Kidney (tissue), 14 donors: Measurements from ENCODE around the gene CD300E. TPM values are rescaled to one million over a fixed set of nuclear protein-coding genes. Genes with fewer than 3 reads are reported as not detected.

Source experiments
- DNase-seq, 5 donors: peaks; one replicate each; pipeline ENCODE4 v3.0.0-alpha.2; 2013 to 2020
- FAIRE-seq: peaks from 2 replicates; lab custom pipeline; 2012; peaks lifted over from hg19 to GRCh38; lab: Jason Lieb, UNC
- H3K27ac ChIP-seq, 2 donors: one replicate each; pipeline ENCODE4 v1.7.0; 2013; ENCODE audit warnings: low read depth in 2 of 2, low read length in 2 of 2, inconsistent platforms in 1 of 2
- H3K27me3 ChIP-seq: one replicate; pipeline ENCODE4 v1.7.1; 2013; ENCODE audit warnings: low read length, inconsistent platforms; ENCODE audit not compliant: control insufficient read depth, insufficient read depth
- H3K36me3 ChIP-seq, 3 donors: one replicate each; pipeline versions ENCODE4 v1.7.0 to v1.7.1; 2013; ENCODE audit warnings: low read length in 3 of 3, control low read depth in 1 of 3, inconsistent platforms in 1 of 3; ENCODE audit not compliant: insufficient read depth in 3 of 3, control insufficient read depth in 2 of 3
- H3K4me1 ChIP-seq, 3 donors: one replicate each; pipeline versions ENCODE4 v1.7.0 to v1.7.1; 2013; ENCODE audit warnings: low read length in 3 of 3, inconsistent platforms in 1 of 3, low read depth in 1 of 3; ENCODE audit not compliant: control insufficient read depth in 2 of 3, insufficient read depth in 2 of 3
- H3K4me3 ChIP-seq, 3 donors: one replicate each; pipeline versions ENCODE4 v1.7.0 to v1.8.1; 2013; ENCODE audit warnings: low read length in 3 of 3, control low read depth in 1 of 3, inconsistent platforms in 1 of 3
- H3K9ac ChIP-seq, 3 donors: one replicate each; pipeline versions ENCODE4 v1.7.0 to v1.7.1; 2013; ENCODE audit warnings: low read length in 3 of 3, control low read depth in 1 of 3, inconsistent platforms in 1 of 3
- H3K9me3 ChIP-seq, 3 donors: one replicate each; pipeline versions ENCODE4 v1.7.0 to v1.7.1; 2013; ENCODE audit warnings: low read length in 3 of 3, control low read depth in 1 of 3, inconsistent platforms in 1 of 3; ENCODE audit not compliant: control insufficient read depth in 2 of 3, insufficient read depth in 1 of 3
- intact Hi-C: fragments of 100-400 bp; cut with DNase I; formaldehyde crosslinking; loops from one replicate; pipeline ENCODE4 v1.11.1; 2022
- polyA plus RNA-seq: library from polyadenylated mRNA; stranded (reverse); fragments of 350-450 nt; fragmentation: Illumina TruSeq; extraction: RNeasy Lipid Tissue Mini Kit (QIAGEN cat#74804); gene quantifications from one replicate; pipeline ENCODE4 v1.2.3, GENCODE V29; 2014; ENCODE audit warnings: low read depth, low replicate concordance; ENCODE audit not compliant: insufficient read depth
- total RNA-seq: library from RNA; stranded (reverse); fragmentation: NEBNext Ultra II Directional; extraction: Animal tissue kit (Norgen Biotek cat#: 25700); gene quantifications from one replicate; pipeline ENCODE4 v1.2.1, GENCODE V29; 2021
- TF ChIP-seq, protein P1 (sequence below): IDR thresholded peaks from 3 replicates; pipeline ENCODE4 v1.5.1; 2012; ENCODE audit warnings: mild to moderate bottlenecking, moderate library complexity, borderline replicate concordance; ENCODE audit not compliant: insufficient read depth; ENCODE audit errors: extremely low read depth
- donor health status: control.
- donor health status: control.
- donor health status: control.
- donor health status: control.
- donor health status: control.
- donor health status: DM: yes; HTN: yes; CAD: no.
- donor health status: Normal renal cell carcinoma (clear cell type).

CD300E gene
- total and polyA plus RNA-seq, 2 donors from 2014 or later = 0.39 to 2.5 TPM

- DNase-seq (no peak), FAIRE-seq (no peak)
- no peak overlapping the region for H3K4me3 ChIP-seq
- H3K27ac ChIP-seq = no peak overlapping the region
- H3K36me3 ChIP-seq = no peaks in the 10 kb centered on the region
- no peaks in the 10 kb centered on the region for H3K9me3 ChIP-seq
- H3K27me3 ChIP-seq = no peaks in the 10 kb centered on the region
- intact Hi-C loops = no loop called here
- no peak overlapping the region for H3K9ac ChIP-seq
- TF ChIP-seq, protein P1, sequence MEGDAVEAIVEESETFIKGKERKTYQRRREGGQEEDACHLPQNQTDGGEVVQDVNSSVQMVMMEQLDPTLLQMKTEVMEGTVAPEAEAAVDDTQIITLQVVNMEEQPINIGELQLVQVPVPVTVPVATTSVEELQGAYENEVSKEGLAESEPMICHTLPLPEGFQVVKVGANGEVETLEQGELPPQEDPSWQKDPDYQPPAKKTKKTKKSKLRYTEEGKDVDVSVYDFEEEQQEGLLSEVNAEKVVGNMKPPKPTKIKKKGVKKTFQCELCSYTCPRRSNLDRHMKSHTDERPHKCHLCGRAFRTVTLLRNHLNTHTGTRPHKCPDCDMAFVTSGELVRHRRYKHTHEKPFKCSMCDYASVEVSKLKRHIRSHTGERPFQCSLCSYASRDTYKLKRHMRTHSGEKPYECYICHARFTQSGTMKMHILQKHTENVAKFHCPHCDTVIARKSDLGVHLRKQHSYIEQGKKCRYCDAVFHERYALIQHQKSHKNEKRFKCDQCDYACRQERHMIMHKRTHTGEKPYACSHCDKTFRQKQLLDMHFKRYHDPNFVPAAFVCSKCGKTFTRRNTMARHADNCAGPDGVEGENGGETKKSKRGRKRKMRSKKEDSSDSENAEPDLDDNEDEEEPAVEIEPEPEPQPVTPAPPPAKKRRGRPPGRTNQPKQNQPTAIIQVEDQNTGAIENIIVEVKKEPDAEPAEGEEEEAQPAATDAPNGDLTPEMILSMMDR = no peak
- no peaks in the 10 kb centered on the region for H3K4me1 ChIP-seq
These were observed 4.4 kb downstream of the CD300E start for GRCh38 chr17:74619077-74619673.

- TF ChIP-seq, protein P1 = no peak
- DNase-seq = no peak
- Histone ChIP-seq H3K27ac (no peak overlapping the region), H3K4me3 (no peak overlapping the region), H3K9me3 (no peaks in the 10 kb centered on the region), H3K9ac (no peak overlapping the region), H3K27me3 (no peaks in the 10 kb centered on the region), H3K36me3 (no peaks in the 10 kb centered on the region), H3K4me1 (no peaks in the 10 kb centered on the region)
- intact Hi-C loops = no loop called here
- FAIRE-seq = no peak
These were observed 5.1 kb downstream of the CD300E start for GRCh38 chr17:74618451-74618850.

- intact Hi-C loops = no loop called here
- FAIRE-seq = no peak
- TF ChIP-seq, protein P1 = no peak
- no peaks in the 10 kb centered on the region for H3K4me1 ChIP-seq
- H3K36me3 ChIP-seq = no peaks in the 10 kb centered on the region
- no peaks in the 10 kb centered on the region for H3K9me3 ChIP-seq
- no peak overlapping the region for H3K4me3 ChIP-seq
- H3K27me3 ChIP-seq = no peaks in the 10 kb centered on the region
- no peak for DNase-seq
- no peak overlapping the region for H3K27ac ChIP-seq
- no peak overlapping the region for H3K9ac ChIP-seq
These were observed 6.8 kb downstream of the CD300E start for GRCh38 chr17:74616696-74617095.

DNA sequence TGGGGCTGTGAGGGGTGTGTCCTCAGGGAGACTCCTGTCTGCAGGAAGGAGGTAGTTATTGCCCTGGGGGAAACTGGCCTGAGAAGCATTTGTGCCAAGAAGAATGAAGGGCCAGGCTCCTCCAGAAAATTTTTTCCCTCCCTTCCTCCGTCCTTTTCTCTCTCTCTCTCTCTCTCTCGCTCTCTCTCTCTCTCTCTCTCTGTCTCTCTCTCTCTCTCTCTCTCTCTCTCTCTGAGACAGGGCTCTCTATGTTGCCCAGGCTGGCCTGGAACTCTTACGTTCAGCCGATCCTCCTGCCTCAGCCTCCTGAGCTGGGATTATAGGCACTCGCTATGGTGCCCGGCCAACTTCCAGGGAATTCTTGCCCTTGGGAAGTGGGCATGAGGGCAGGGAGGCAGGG lies 11.5 kb downstream of the CD300E start:
- TF ChIP-seq, protein P1 = no peak
- FAIRE-seq = no peak
- H3K36me3 ChIP-seq = no peaks in the 10 kb centered on the region
- no peak overlapping the region for H3K4me3 ChIP-seq
- H3K27me3 ChIP-seq = no peaks in the 10 kb centered on the region
- DNase-seq = no peak
- no peak overlapping the region for H3K9ac ChIP-seq
- intact Hi-C loops = no loop called here
- no peaks in the 10 kb centered on the region for H3K9me3 ChIP-seq
- H3K27ac ChIP-seq = no peak overlapping the region
- no peaks in the 10 kb centered on the region for H3K4me1 ChIP-seq
